GM18873 (cell line): ENCODE measurements around the gene DYRK1A.

ENCODE experiments used
- ATAC-seq: cut with Tn5 transposase; IDR thresholded peaks from one replicate; pipeline ENCODE4 v1.9.1; 2021; ENCODE audit warnings: mild to moderate bottlenecking, moderate library complexity, moderate number of reproducible peaks; ENCODE audit not compliant: unreplicated experiment, low FRiP score

The DYRK1A gene

DNA sequence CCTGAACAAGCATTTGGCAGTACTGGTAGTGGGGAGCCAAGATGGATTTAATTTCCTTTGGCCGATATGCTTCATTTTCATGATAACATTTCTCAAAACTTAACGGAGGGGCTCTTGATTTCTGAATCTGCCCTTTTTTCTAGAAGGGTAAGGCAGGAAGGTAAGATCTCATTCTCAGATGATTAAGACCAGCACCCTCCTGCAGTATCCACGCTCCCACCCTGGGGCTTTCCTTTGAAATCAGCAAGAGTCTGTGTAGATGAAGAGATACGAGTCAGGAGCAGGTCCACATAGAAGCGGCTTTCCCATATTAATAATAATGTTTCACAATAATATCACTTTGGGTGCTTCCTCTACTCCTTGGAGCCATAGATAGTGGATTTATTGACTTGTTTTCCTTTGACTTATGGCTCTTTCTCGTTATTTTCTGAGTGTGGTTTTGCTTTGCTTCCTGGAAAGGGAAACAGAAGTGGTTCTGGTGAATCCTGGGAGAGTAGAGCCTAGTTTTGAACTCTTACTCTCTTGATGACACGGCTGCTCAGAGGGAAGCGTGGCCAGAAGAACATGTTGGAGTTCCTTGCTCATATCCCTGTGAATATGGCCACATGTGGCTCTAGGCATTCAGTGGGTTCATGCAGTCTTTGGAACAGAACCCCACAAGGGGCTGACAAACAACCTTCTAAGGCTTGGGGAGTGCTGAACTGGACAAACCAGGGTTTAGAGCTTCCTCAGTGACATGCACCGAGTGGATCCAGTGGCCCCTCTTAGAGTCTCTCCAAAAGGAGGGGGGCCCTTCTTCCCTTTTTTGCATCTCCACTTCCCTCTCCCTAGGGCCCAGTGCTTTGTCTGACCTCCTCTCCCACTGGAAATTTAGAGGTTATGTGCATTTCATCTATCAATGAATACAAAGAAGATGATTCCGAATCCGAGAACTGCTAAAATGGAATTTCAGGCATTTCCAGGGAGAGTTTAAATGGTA, 195.7 kb downstream of the DYRK1A start:
- no peak for ATAC-seq

GRCh38 chr21:37562920-37563640, 196.5 kb downstream of the DYRK1A start:
- no peak for ATAC-seq

DNA sequence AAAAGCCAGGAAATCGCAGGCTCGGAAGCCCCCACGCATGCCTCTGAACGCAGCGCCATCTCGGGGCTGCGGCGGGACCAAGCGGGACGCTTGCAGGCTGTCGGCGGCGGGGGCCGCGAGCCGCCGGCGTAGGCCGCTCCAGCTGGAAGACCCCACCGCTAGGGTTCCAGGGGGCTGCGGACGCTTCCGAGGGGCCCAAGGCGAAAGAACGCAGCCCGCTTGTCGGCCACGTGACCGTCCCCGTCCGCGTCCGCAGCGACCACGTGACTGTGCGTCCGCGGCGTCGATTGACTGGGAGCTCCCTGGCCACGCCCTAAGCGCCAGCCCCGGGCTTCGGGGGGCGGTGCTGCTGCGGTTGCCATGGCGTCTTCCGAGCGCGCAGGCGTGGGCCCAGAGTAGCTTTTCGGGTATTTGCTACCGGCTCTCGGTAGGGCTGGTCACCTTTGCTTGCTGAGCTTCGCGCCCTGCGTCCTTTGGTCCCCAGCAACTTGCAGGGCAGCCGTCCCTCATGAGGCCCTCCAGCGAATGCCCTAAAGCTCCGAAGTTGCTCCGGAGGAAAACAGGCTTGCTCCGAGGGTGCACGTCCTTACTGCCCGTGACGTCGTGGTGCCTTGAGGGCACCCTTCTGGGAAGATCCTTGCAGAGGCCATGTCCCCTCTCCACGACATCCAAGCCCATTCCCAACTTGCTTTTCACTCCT, 197.2 kb downstream of the DYRK1A start:
- peak; percentile 81 for ATAC-seq

DNA sequence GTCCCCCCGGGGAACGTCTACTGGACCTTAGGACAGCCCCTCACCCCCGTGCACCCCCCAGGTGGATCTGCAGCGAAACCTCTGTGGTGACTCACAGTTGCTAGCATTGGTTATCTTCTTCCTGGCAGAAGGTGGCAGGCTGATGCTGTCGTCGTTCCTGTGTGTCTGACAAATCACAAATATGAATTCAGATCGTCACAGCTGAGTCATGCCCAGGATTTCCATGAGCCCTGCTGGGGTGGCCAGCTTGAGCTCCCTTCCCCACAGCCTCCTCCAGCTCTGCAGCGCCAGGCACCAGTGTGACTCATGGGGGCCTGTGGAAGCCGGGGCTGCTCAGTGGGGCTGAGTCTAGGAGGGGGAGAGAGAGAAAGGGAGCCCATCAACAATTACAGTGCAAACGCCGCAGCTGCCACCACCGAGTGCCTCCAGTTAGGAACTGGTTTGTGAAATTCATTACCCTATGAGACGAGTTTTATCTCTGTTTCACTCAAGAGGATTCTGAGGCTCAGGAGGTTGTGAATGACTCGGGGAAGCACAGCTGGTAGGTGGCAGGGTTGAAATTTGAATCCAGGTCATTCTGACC, 197.9 kb downstream of the DYRK1A start:
- ATAC-seq: peak; percentile 28

DNA sequence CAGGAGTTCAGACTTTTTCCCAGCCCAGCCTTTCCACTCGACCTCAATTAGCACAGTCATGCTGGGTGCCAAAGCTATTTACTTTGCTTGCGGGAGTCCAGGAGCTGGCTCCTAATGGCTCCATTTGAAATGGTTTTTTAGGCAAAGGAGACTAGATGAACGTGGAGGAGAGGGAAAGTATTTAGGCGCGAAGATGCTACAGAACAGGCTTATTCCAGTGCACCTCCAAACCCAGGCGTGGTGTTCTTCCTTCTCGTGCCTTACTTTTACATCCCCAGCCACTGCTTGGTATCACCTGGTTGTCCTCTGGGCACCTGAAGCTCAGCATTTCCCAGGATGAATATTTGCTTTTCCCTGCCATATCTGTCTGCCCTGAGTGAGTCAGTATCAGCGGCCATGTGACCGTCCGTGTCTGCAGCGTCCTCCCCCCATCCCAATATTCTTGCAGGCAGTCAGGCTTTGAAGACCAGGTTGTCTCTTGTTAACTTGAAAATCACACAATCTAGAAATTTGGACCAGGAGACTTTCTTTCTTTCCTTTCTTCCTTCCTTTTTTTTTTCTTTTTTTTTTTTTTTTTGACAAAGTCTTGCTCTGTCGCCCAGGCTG, 198.5 kb downstream of the DYRK1A start:
- ATAC-seq: no peak

DNA sequence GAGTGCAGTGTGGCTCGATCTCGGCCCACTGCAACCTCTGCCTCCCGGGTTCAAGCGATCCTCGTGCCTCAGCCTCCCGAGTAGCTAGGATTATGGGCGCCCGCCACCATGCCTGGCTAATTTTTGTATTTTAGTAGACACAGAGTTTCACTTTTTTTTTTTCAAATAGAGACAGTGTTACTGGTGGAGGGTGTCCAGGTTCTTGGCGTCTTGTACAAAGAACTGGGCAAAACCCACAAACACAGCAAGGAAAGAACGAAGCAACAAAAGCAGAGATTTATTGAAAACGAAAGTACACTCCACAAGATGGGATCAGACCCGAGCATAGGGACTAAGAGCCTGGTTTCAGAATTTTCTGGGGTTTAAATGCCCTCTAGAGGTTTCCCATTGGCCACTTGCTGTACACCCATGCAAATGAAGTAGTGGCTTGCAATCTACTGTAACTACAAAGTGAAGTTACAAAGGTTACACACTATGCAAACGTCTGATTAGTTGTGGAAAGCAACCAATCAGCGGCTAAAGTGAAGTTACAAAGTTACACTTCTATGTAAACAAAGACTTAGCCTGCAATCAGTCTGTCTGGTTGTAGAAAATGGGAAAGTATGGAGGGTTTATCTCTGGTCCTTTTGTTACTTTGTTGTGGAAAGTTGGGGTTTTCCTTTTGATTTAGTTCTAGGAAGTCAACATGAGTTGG, 199.1 kb downstream of the DYRK1A start:
- no peak for ATAC-seq

- no peak for ATAC-seq
Measured at GRCh38 chr21:37566790-37567615, 200.4 kb downstream of the DYRK1A start.

DNA sequence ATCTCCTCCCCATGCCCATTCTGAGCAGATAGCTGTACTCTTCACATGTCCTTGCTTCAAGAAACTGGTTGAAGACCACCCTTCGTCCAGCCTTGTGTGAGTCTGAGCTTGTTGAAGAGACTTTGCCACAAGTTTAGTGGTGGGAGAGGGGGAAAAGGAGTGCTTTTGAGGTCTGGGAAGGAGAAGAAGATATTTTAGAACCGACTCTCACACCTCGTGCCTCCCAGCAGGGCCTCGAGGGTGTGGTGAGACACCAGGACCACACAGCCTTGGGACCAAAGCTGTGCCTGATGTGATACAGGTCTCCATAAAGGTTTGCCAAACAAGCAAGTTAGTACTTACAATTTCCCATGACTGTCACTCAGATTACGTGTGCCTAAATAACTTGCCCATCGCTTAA, 201.8 kb downstream of the DYRK1A start:
- ATAC-seq: no peak

- ATAC-seq: no peak
Measured at GRCh38 chr21:37568916-37569315, 202.3 kb downstream of the DYRK1A start.

GRCh38 chr21:37571442-37571841, 204.9 kb downstream of the DYRK1A start:
- ATAC-seq: no peak

GRCh38 chr21:37574316-37574715, 207.7 kb downstream of the DYRK1A start:
- no peak for ATAC-seq

DNA sequence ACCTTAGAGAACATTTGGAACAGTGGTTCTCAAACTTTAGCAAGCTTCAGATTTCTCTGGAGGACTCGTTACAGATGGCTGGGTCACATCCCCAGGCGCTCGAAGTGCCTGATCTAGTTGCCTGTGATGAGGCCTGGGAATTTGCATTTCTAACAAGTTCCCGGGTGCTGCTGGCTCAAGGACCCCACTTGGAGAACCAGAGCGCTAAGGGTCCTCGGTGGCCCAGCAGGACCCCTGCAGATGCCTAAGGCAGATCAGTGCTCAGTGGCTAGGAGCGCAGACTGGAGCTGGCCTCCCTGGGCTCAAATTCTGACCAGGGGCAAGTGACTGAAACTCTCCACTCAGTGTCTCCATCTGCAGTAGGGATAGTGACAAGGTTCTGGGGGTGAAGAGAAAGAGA, 208.2 kb downstream of the DYRK1A start:
- no peak for ATAC-seq

DNA sequence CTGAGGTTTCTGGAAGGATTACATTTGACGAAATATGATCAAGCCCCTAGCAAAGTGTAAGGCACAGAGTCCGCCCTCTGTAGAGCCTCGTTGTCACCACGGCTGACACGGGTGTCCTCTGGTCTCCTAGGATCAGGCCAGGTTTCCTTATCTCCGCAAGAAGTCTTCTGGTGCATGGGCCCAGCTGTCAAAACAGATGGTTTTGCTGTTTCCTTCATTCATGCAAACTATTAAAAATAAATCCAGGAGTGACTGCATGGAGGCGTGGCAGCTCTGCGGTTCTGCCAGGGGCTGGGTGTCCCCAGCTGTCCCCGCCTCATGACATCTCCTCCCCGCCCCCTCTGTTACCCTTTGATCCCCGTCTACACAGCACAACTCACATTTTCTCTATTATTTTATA, 209.0 kb downstream of the DYRK1A start:
- ATAC-seq: no peak
